ENCODE results near the gene NHLH2.

The NHLH2 gene

DNA sequence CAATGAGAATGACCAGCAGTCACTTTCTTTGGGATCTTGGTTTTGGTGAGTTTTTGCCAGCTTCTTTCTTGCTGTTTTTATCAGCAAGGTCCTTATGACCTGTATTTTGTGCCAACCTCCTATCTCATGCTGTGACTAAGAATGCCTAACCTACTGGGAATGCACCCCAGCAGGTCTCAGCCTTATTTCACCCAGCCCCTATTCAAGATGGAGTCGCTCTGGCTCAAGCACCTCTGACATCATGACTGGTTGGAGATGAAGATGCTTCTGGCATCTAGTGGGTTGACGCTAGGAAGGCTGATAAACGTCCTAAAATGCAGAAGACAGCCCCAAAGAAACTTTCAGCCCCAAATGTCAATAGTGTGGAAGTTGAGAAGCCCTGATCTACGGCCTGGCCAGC, 33.6 kb upstream of the NHLH2 start:
- no peak overlapping the region for H3K27ac ChIP-seq

DNA sequence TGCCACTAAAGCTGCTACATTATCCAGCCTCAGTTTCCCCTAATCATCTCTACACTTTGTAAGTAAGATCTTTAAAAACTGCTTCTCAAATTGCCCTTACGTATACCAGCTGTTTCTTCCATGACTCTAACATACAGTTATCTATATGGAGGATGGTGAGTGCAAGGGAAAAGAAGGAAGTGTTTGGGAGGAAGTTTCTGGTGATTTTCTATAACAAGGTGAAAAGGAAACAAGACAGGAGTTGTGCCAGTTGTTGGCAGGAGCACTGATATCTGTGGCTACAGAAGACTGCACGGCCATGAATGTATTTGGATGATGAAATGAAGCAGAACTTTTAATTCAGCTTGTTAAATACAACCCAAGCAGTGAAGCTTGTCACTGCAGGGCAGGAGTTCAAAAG, 32.3 kb upstream of the NHLH2 start:
- no peak overlapping the region for H3K4me3 ChIP-seq
- peak overlapping the region in 5 of 11 experiments; percentile 2 to 53 (median 46); a peak in 7 of 22 replicates for H3K4me2 ChIP-seq
- no peaks in the 10 kb centered on the region for H3K27me3 ChIP-seq

More for the DNA sequence above, 33.6 kb upstream of the NHLH2 start:
- Histone ChIP-seq H3K9ac (no peak overlapping the region), H3K4me2 (no peak overlapping the region; a peak in 1 of 22 replicates), H4K20me1 (no peaks in the 10 kb centered on the region), H3K27me3 (no peaks in the 10 kb centered on the region), H3K4me1 (peaks cover 6 to 37% (median 12%) of the 10 kb centered on the region in 10 experiments; a peak in 18 of 20 replicates), H3K9me3 (replicated peaks in 1 of 11) (no peaks in the 10 kb centered on the region), H3K36me3 (no peaks in the 10 kb centered on the region), H3K4me3 (no peak overlapping the region)
- no peak for TF ChIP-seq Cebpa-rat (IDR thresholded peaks at IDR 0.05)

DNA sequence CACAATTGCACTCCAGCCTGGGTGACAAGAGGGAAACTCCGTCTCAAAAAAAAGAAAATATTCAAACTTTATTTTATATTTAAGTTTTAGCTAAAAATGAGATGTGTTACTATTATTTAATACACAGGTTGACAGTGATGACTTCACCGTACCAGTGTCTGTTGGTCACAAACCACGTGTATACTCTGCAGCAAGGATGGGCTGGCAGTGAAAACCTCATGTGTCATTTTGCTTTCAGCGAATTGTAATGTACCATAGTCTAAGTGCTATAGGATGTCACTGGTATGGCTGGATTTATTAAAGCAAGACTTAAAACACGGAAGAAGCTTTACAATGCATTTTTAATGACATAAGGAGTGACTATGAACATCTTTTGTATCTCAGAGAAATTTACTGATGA, 28.1 kb upstream of the NHLH2 start:
- H3K4me3 ChIP-seq = no peak overlapping the region
- H3K27me3 ChIP-seq = no peaks in the 10 kb centered on the region
- H3K27ac ChIP-seq = no peak overlapping the region; a peak in 1 of 22 replicates
- no peak for TF ChIP-seq Cebpa-rat (IDR thresholded peaks at IDR 0.05)
- no peak overlapping the region for H3K9ac ChIP-seq
- H3K36me3 ChIP-seq = no peaks in the 10 kb centered on the region
- no peaks in the 10 kb centered on the region; a peak in 1 of 22 replicates for H3K9me3 ChIP-seq (replicated peaks in 1 of 11)
- no peaks in the 10 kb centered on the region for H4K20me1 ChIP-seq
- 0 out of 22 replicates have a peak overlapping the region, but pooled peaks of 1 of the 11 experiments have one; percentile 10 for H3K4me2 ChIP-seq
- H3K4me1 ChIP-seq = peaks cover 0 to 70% (median 39%) of the 10 kb centered on the region in 10 experiments; a peak in 14 of 20 replicates

More for the DNA sequence above, 32.3 kb upstream of the NHLH2 start:
- Histone ChIP-seq H3K4me1 (peaks cover 6 to 47% (median 12%) of the 10 kb centered on the region in 10 experiments; a peak in 18 of 20 replicates), H4K20me1 (no peaks in the 10 kb centered on the region), H3K9ac (no peak overlapping the region), H3K36me3 (no peaks in the 10 kb centered on the region), H3K27ac (no peak overlapping the region), H3K9me3 (replicated peaks in 1 of 11) (no peaks in the 10 kb centered on the region; a peak in 1 of 22 replicates)
- TF ChIP-seq Cebpa-rat (IDR thresholded peaks at IDR 0.05) = no peak

DNA sequence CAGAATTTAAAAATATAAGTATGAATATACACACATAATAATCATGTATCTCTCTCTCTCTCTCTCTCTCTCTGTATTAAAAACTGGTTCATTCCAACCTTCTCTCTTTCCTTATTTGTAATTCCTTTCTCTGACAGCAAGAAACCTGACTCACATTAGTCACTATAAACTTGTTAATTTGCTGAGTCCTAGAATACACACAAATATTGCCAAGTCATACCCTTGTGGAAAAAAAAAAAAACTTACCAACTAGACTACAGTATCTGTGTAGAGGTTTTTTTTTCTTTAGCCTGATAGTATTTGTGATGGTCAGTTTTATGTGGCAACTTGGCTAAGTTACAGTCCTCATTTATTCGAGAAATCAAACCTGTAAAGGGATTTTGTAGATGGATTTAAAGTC, 26.3 kb upstream of the NHLH2 start:
- H3K36me3 ChIP-seq = no peaks in the 10 kb centered on the region
- H3K4me3 ChIP-seq = no peak overlapping the region
- H3K27ac ChIP-seq = peak overlapping the region in 6 of 11 experiments; percentile 41 to 95 (median 85); a peak in 11 of 22 replicates
- H3K9ac ChIP-seq = peak overlapping the region in 3 of 11 experiments; percentile 29 to 81 (median 59); a peak in 5 of 22 replicates
- H3K4me2 ChIP-seq = peak overlapping the region in 6 of 11 experiments; percentile 35 to 79 (median 66); a peak in 10 of 22 replicates
- no peaks in the 10 kb centered on the region; a peak in 1 of 22 replicates for H3K9me3 ChIP-seq (replicated peaks in 1 of 11)
- no peaks in the 10 kb centered on the region for H3K27me3 ChIP-seq
- H3K4me1 ChIP-seq = peaks cover 0 to 70% (median 35%) of the 10 kb centered on the region in 10 experiments; a peak in 14 of 20 replicates
- H4K20me1 ChIP-seq = no peaks in the 10 kb centered on the region
- no peak for TF ChIP-seq Cebpa-rat (IDR thresholded peaks at IDR 0.05)

DNA sequence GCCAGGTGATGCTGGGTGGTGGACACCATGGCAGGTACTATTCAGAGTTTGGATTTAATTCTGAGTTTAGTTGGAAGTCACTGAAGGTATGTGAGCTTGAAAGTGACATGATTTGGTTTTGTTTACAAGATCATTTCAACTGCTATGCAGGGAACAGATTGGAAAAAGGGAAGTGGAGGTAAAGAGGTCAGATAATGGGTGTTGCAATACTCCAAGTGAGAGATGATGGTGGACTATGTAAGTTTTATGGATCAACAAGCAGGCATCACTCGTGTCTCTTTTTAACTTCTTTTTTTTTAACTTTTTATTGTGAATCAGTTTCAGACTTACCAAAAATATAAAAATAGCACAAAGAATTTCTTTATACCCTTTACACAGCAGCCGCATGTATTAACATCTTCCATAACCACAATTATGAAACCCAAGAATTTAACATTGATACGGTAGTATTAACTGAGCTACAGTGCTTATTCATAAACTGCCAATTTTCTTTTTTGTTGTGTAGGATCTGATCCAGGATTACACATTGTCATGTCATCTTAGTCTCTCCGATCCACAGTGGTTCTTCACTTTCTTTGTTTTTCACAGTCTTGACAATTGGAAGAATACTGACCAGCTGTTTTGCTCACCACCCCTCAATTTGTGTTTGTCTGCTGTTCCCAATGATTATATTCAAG, 24.9 kb upstream of the NHLH2 start:
- Histone ChIP-seq H3K4me3 (no peak overlapping the region), H3K27me3 (no peaks in the 10 kb centered on the region), H3K36me3 (no peaks in the 10 kb centered on the region), H3K27ac (peak overlapping the region in 10 of 11 experiments; percentile 27 to 95 (median 76); a peak in 18 of 22 replicates), H3K9ac (peak overlapping the region in 7 of 11 experiments; percentile 12 to 81 (median 66); a peak in 14 of 22 replicates), H4K20me1 (no peaks in the 10 kb centered on the region), H3K4me2 (peak overlapping the region in 10 of 11 experiments; percentile 7 to 79 (median 66); a peak in 17 of 22 replicates), H3K9me3 (replicated peaks in 1 of 11) (no peaks in the 10 kb centered on the region; a peak in 1 of 22 replicates), H3K4me1 (peaks cover 0 to 70% (median 35%) of the 10 kb centered on the region in 10 experiments; a peak in 14 of 20 replicates)
- TF ChIP-seq Cebpa-rat (IDR thresholded peaks at IDR 0.05) = peak in 6 of 11 experiments; percentile 8 to 93 (median 74); a peak in 10 of 22 replicates

DNA sequence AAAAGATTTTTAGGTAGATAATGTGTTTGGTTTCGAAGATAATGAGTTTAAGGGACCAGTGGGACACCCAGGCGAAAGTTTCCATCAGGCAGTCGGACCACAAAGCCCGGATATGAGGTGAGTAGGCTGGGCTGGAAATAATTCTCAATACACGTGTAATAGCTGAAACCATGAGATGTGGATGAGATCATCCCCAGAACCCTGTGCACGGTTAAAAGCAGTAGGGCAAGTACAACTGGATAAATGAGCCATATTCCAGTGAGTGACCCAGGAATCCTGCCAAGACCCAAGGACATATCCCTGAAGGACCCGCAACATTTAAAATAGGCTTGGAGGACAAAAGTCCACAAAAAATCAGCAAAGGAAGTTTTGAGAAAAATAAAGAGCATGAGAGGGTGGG, 21.5 kb upstream of the NHLH2 start:
- Histone ChIP-seq H3K27me3 (no peaks in the 10 kb centered on the region), H3K4me2 (no peak overlapping the region), H3K36me3 (no peaks in the 10 kb centered on the region), H3K9ac (no peak overlapping the region), H3K27ac (peak overlapping the region in 2 of 11 experiments; percentile 93 to 95; a peak in 2 of 22 replicates), H4K20me1 (no peaks in the 10 kb centered on the region), H3K4me3 (no peak overlapping the region), H3K9me3 (replicated peaks in 1 of 11) (no peaks in the 10 kb centered on the region), H3K4me1 (peaks cover 0 to 49% (median 31%) of the 10 kb centered on the region in 10 experiments; a peak in 14 of 20 replicates)
- no peak for TF ChIP-seq Cebpa-rat (IDR thresholded peaks at IDR 0.05)

DNA sequence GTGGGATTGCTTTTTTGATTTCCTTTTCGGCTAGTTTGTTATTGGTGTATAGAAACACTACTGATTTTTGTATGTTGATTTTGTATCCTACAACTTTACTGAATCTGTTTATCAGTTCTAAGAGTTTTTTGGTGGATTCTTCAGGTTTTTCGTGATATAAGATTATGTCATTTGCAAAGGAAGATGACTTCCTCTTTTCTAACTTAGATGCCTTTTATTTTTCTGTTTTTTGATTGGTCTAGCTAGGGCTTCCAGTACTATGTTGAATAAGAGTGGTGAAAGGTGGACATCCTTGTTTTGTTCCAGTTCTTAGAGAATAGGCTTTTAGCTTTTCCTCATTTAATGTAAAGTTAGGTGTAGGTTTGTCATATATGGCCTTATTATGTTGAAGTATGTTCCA, 13.1 kb upstream of the NHLH2 start:
- Histone ChIP-seq H3K27me3 (no peaks in the 10 kb centered on the region), H3K36me3 (no peaks in the 10 kb centered on the region), H3K9me3 (replicated peaks in 1 of 11) (peaks cover 3 to 30% (median 16%) of the 10 kb centered on the region in 11 experiments; a peak in 15 of 22 replicates), H4K20me1 (no peaks in the 10 kb centered on the region), H3K4me2 (no peak overlapping the region), H3K4me1 (no peaks in the 10 kb centered on the region), H3K9ac (no peak overlapping the region), H3K27ac (no peak overlapping the region), H3K4me3 (no peak overlapping the region)
- TF ChIP-seq Cebpa-rat (IDR thresholded peaks at IDR 0.05) = no peak

DNA sequence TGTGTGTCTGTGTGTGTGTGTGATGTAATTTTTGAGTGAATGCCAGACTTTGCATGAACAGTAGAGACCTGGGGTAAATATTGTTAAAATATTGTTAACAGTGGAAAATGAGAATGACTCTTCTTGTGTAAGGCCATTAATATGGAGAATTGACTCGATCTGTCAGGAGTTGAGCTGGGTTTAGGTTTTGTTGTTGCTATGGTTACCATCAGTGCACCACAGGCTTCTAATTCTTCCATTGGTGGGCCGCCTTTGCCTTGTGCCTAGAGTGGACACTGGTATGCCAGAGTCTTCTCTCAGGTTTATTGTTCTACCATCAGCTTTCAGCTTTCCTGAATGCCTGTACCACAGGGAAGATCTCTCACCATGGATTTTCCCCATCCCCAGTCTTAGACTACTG, 10.0 kb upstream of the NHLH2 start:
- no peak for TF ChIP-seq Cebpa-rat (IDR thresholded peaks at IDR 0.05)
- Histone ChIP-seq H3K36me3 (no peaks in the 10 kb centered on the region), H3K9me3 (replicated peaks in 1 of 11) (peaks cover 3 to 30% (median 16%) of the 10 kb centered on the region in 11 experiments; a peak in 15 of 22 replicates), H4K20me1 (no peaks in the 10 kb centered on the region), H3K4me3 (no peak overlapping the region), H3K27me3 (no peaks in the 10 kb centered on the region), H3K9ac (no peak overlapping the region), H3K27ac (no peak overlapping the region), H3K4me2 (no peak overlapping the region), H3K4me1 (no peaks in the 10 kb centered on the region)

DNA sequence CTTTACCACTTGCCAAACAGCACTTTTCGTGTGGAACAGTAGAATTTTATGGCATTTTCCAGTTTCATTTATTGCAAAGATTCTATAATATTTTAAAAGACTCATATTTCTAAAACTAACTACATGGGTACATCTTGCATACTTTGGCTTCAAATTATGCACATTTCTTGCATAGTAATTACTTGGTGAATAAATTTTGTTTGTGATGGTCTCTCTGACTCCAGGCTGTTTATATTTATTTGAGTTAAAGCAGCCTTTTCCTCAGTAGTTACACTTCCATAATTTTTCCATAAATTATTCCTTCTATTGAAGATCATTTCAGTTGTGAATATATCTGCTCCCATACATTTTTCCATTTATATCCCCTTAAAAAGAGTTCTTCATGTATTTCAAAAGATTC, 6.9 kb upstream of the NHLH2 start:
- Histone ChIP-seq H3K27ac (no peak overlapping the region), H3K4me2 (no peak overlapping the region), H3K36me3 (0 out of 22 replicates have a peak, but pooled peaks cover 0 to 4% (median 0%) of the 10 kb centered on the region in 11 experiments), H3K4me3 (no peak overlapping the region), H3K9ac (no peak overlapping the region), H3K9me3 (replicated peaks in 1 of 11) (peaks cover 0 to 30% (median 15%) of the 10 kb centered on the region in 11 experiments; a peak in 17 of 22 replicates), H3K4me1 (no peaks in the 10 kb centered on the region), H3K27me3 (peaks cover 0 to 4% (median 0%) of the 10 kb centered on the region in 11 experiments; a peak in 2 of 22 replicates), H4K20me1 (no peaks in the 10 kb centered on the region)
- no peak for TF ChIP-seq Cebpa-rat (IDR thresholded peaks at IDR 0.05)
